ENCODE results near the gene NTRK2.

Gene NTRK2

DNA sequence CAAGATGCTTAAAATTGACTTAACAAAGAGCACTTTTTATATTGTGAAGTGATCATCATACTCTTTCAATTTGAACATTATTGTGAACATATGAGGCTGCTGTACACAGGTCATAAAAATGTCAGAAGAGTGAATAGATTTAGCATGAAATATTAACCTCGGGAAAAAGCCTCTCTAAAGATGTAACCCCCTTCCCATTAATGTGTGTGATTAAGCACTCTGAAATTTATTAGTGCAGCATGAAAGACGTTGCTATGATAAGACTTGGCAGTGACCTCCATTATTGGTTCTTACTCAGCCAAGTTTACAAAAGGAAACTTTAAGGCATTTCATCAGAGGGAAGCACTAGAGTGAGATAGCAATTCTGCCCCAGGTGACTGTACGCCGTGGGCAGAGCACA is 326.5 kb downstream of the NTRK2 start:
- DNase-seq (ENCODE audit: extremely low spot score), result no peak
- CTCF ChIA-PET, result no interaction called here
- TF ChIP-seq CTBP1 (IDR thresholded peaks at IDR 0.05; ENCODE audit: borderline replicate concordance) (no peak), BHLHE40 (IDR thresholded peaks at IDR 0.05; ENCODE audit: borderline replicate concordance) (no peak), NFRKB (IDR thresholded peaks at IDR 0.05) (no peak), LEF1 (IDR thresholded peaks at IDR 0.05; ENCODE audit: borderline replicate concordance) (no peak), SP1 (IDR thresholded peaks at IDR 0.05) (no peak), TARDBP (IDR thresholded peaks at IDR 0.05) (no peak), FOXA1 (IDR thresholded peaks at IDR 0.05) (no peak), ZNF384 (IDR thresholded peaks at IDR 0.05) (no peak), ELF4 (IDR thresholded peaks at IDR 0.05) (no peak), SUZ12 (IDR thresholded peaks at IDR 0.05) (no peak), L3MBTL2 (conservative IDR thresholded peaks at IDR 0.05) (no peak), HDGF (IDR thresholded peaks at IDR 0.05; ENCODE audit: borderline replicate concordance) (no peak), FOXK2 (IDR thresholded peaks at IDR 0.05) (no peak), ARNT (IDR thresholded peaks at IDR 0.05) (no peak)
- TF ChIP-seq, protein P1, sequence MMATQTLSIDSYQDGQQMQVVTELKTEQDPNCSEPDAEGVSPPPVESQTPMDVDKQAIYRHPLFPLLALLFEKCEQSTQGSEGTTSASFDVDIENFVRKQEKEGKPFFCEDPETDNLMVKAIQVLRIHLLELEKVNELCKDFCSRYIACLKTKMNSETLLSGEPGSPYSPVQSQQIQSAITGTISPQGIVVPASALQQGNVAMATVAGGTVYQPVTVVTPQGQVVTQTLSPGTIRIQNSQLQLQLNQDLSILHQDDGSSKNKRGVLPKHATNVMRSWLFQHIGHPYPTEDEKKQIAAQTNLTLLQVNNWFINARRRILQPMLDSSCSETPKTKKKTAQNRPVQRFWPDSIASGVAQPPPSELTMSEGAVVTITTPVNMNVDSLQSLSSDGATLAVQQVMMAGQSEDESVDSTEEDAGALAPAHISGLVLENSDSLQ (IDR thresholded peaks at IDR 0.05), result no peak
- POLR2A ChIA-PET, result no interaction called here

DNA sequence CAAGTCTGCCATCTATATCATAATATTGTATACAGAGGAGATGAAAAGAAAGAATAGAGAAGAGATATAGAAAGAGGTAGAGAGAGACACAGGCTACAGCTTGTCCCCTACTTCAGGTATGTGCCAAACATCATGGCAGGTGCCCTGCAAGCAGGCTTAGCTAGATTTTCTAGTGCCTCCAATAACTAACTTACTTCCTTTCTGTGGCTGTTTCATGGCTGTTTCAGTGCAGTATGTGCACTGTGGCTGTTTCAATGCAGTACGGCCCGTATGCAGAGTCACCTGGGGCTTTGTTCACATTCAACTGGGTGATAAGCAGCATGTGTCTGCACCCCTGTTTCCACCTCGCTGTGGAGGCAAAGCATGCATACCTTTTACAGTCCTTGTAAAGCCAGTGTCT is 327.2 kb downstream of the NTRK2 start:
- no peak for DNase-seq (ENCODE audit: extremely low spot score)
- ChIA-PET CTCF (no interaction called here), POLR2A (no interaction called here)
- TF ChIP-seq SUZ12 (IDR thresholded peaks at IDR 0.05) (no peak), HDGF (IDR thresholded peaks at IDR 0.05; ENCODE audit: borderline replicate concordance) (no peak), FOXK2 (IDR thresholded peaks at IDR 0.05) (no peak), CTBP1 (IDR thresholded peaks at IDR 0.05; ENCODE audit: borderline replicate concordance) (no peak), L3MBTL2 (conservative IDR thresholded peaks at IDR 0.05) (no peak), FOXM1 (IDR thresholded peaks at IDR 0.05; ENCODE audit: borderline replicate concordance) (no peak), NFRKB (IDR thresholded peaks at IDR 0.05) (no peak), LEF1 (IDR thresholded peaks at IDR 0.05; ENCODE audit: borderline replicate concordance) (no peak), ZNF384 (IDR thresholded peaks at IDR 0.05) (no peak), FOXA1 (IDR thresholded peaks at IDR 0.05) (no peak), SP1 (IDR thresholded peaks at IDR 0.05) (no peak), ARNT (IDR thresholded peaks at IDR 0.05) (no peak), TARDBP (IDR thresholded peaks at IDR 0.05) (no peak), ELF4 (IDR thresholded peaks at IDR 0.05) (no peak), BHLHE40 (IDR thresholded peaks at IDR 0.05; ENCODE audit: borderline replicate concordance) (no peak)
- TF ChIP-seq, protein P1 (IDR thresholded peaks at IDR 0.05), result no peak

DNA sequence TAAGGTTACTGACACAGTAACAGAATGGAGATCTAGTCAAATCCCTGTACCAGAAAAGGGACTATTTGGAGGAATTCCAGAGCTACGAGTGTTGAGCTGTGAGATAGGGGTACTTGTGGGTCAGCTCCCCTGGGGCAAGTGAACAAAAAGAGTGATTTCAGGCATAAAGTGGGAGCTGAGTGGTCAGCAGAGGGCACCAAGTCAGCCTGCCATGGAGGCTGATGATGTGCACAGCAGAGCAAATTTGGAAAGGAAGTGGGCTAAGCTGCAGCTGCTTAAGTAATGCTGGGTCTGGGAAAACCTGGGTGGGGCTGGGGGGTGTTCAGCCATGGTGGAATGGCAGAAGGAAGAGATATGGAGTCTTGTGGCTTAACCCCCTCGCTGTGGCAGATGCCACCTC is 327.9 kb downstream of the NTRK2 start:
- CTCF ChIA-PET, result no interaction called here
- POLR2A ChIA-PET, result no interaction called here
- DNase-seq (ENCODE audit: extremely low spot score), result no peak
- TF ChIP-seq SUZ12 (IDR thresholded peaks at IDR 0.05), result no peak
- no peak for TF ChIP-seq BHLHE40 (IDR thresholded peaks at IDR 0.05; ENCODE audit: borderline replicate concordance)
- TF ChIP-seq ELF4 (IDR thresholded peaks at IDR 0.05), result no peak

DNA sequence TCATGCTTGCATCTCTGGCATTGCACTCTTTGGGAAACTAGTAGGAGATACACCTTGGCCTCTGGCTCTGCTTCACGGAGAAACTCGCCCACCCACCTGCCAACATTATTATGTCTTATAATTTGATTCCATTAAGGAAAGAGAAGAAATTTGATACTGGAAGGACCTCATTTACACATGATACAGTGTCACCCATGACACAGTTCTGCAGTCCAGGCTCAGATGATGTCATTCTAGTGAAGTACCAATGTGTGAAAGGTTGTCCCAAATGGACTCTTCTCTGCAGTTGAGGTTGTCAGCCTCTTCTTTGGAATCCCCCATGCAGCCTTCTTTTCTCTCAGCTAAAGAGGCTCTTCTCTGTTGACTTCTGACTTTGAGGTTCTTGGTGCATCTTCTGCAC is 329.1 kb downstream of the NTRK2 start:
- TF ChIP-seq ELF4 (IDR thresholded peaks at IDR 0.05), result no peak
- TF ChIP-seq ZNF384 (IDR thresholded peaks at IDR 0.05), result no peak
- TF ChIP-seq HDGF (IDR thresholded peaks at IDR 0.05; ENCODE audit: borderline replicate concordance), result no peak
- no peak for TF ChIP-seq SUZ12 (IDR thresholded peaks at IDR 0.05)
- TF ChIP-seq CTBP1 (IDR thresholded peaks at IDR 0.05; ENCODE audit: borderline replicate concordance), result no peak
- TF ChIP-seq SP1 (IDR thresholded peaks at IDR 0.05), result no peak
- TF ChIP-seq L3MBTL2 (conservative IDR thresholded peaks at IDR 0.05), result no peak
- no peak for TF ChIP-seq FOXM1 (IDR thresholded peaks at IDR 0.05; ENCODE audit: borderline replicate concordance)
- TF ChIP-seq TARDBP (IDR thresholded peaks at IDR 0.05), result no peak
- TF ChIP-seq LEF1 (IDR thresholded peaks at IDR 0.05; ENCODE audit: borderline replicate concordance), result no peak
- TF ChIP-seq, protein P1 (IDR thresholded peaks at IDR 0.05), result no peak
- TF ChIP-seq BHLHE40 (IDR thresholded peaks at IDR 0.05; ENCODE audit: borderline replicate concordance), result no peak
- TF ChIP-seq FOXK2 (IDR thresholded peaks at IDR 0.05), result no peak
- TF ChIP-seq ARNT (IDR thresholded peaks at IDR 0.05), result no peak
- TF ChIP-seq FOXA1 (IDR thresholded peaks at IDR 0.05), result no peak
- TF ChIP-seq NFRKB (IDR thresholded peaks at IDR 0.05), result no peak
- CTCF ChIA-PET, result no interaction called here

DNA sequence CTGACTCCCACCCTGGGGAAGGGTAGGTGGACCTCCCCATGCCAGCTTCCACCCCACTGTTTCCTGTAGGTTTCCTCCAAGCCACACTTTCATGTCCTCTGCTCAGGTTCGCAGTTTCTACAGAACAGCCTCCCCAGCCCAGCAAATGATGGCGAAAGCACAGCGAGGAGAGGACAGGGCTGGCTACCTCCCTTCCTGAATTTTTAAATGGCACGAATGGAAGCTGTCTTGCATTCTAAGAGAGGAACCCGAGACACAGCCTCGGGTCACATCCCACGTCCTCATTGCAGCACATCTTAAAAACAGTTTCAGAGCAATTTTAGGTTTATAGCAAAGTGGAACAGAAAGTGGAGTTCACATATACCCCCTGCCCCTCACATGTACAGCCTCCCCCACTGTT is 330.3 kb downstream of the NTRK2 start:
- DNase-seq (ENCODE audit: extremely low spot score), result no peak
- TF ChIP-seq SP1 (IDR thresholded peaks at IDR 0.05) (no peak), TARDBP (IDR thresholded peaks at IDR 0.05) (no peak), ELF4 (IDR thresholded peaks at IDR 0.05) (no peak), NFRKB (IDR thresholded peaks at IDR 0.05) (no peak), FOXK2 (IDR thresholded peaks at IDR 0.05) (no peak), ZNF384 (IDR thresholded peaks at IDR 0.05) (no peak), FOXM1 (IDR thresholded peaks at IDR 0.05; ENCODE audit: borderline replicate concordance) (no peak), ARNT (IDR thresholded peaks at IDR 0.05) (no peak), LEF1 (IDR thresholded peaks at IDR 0.05; ENCODE audit: borderline replicate concordance) (no peak), L3MBTL2 (conservative IDR thresholded peaks at IDR 0.05) (no peak), SUZ12 (IDR thresholded peaks at IDR 0.05) (no peak), FOXA1 (IDR thresholded peaks at IDR 0.05) (no peak), BHLHE40 (IDR thresholded peaks at IDR 0.05; ENCODE audit: borderline replicate concordance) (no peak)
- TF ChIP-seq, protein P1 (IDR thresholded peaks at IDR 0.05), result no peak
- ChIA-PET CTCF (no interaction called here), POLR2A (no interaction called here)

More for the DNA sequence above, 329.1 kb downstream of the NTRK2 start:
- POLR2A ChIA-PET, result no interaction called here
- DNase-seq (ENCODE audit: extremely low spot score), result no peak

DNA sequence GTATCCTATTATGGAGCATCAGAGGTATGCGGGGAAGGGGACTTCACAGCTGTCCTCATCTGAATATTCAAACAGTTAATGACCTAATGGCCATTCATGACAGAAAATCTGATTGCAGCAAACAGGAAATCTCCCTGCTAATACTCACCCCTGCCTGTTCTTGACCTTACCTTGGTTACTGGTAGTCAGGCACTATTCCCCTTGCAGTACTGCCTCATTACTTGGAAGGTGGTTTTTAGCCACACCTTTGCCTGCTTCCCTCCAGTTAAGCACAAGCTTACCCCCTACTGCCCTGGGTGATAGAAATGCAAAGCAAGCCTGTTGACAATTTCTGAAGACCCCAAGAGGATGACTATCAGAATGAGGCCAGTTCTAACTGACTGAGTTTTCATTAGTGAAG is 332.4 kb downstream of the NTRK2 start:
- CTCF ChIA-PET, result no interaction called here
- TF ChIP-seq BHLHE40 (IDR thresholded peaks at IDR 0.05; ENCODE audit: borderline replicate concordance) (no peak), L3MBTL2 (conservative IDR thresholded peaks at IDR 0.05) (no peak), HDGF (IDR thresholded peaks at IDR 0.05; ENCODE audit: borderline replicate concordance) (no peak), NFRKB (IDR thresholded peaks at IDR 0.05) (no peak), ELF4 (IDR thresholded peaks at IDR 0.05) (no peak), FOXK2 (IDR thresholded peaks at IDR 0.05) (no peak), FOXA1 (IDR thresholded peaks at IDR 0.05) (no peak), SP1 (IDR thresholded peaks at IDR 0.05) (no peak), SUZ12 (IDR thresholded peaks at IDR 0.05) (no peak), ARNT (IDR thresholded peaks at IDR 0.05) (no peak), FOXM1 (IDR thresholded peaks at IDR 0.05; ENCODE audit: borderline replicate concordance) (no peak), ZNF384 (IDR thresholded peaks at IDR 0.05) (no peak), LEF1 (IDR thresholded peaks at IDR 0.05; ENCODE audit: borderline replicate concordance) (no peak), CTBP1 (IDR thresholded peaks at IDR 0.05; ENCODE audit: borderline replicate concordance) (no peak), TARDBP (IDR thresholded peaks at IDR 0.05) (no peak)
- TF ChIP-seq, protein P1 (IDR thresholded peaks at IDR 0.05), result no peak
- POLR2A ChIA-PET, result no interaction called here
- DNase-seq (ENCODE audit: extremely low spot score), result no peak

Data from HEK293T (cell line).